H1 (cell line): ENCODE results near the gene OXSR1. TPM values are rescaled to one million over a fixed set of nuclear protein-coding genes. Genes with fewer than 3 reads are reported as not detected.
"Not testable (repeated sequence)": the region's sequence is repeated elsewhere in the genome, so short reads cannot be mapped to it uniquely, and the experiment has no call there.

Experiments used
- CTCF ChIA-PET: fragments of 300-600 bp; sonication (Branson Sonifier 250); formaldehyde crosslinking; loops from one replicate; lab custom pipeline; 2021; ENCODE audit not compliant: partially characterized antibody; lab: Charles Lee
- POLR2A ChIA-PET: fragments of 300-600 bp; sonication (Branson Sonifier 250); formaldehyde crosslinking; loops from one replicate; lab custom pipeline; 2021; ENCODE audit warnings: inconsistent platforms; ENCODE audit not compliant: partially characterized antibody; lab: Charles Lee
- DNase-seq, 2 experiments: peaks; one replicate each; pipeline versions ENCODE4 v3.0.0 to v3.0.0-alpha.2; 2010 to 2022; ENCODE audit warnings: low spot score in 2 of 2, low read depth in 1 of 2, mixed read lengths in 1 of 2
- FAIRE-seq: peaks from 2 replicates; lab custom pipeline; 2011; peaks lifted over from hg19 to GRCh38; lab: Jason Lieb, UNC
- H2AFZ ChIP-seq: 2 replicates; pipeline ENCODE4 v1.8.1; 2012; ENCODE audit warnings: low read length, inconsistent platforms
- H2AK5ac ChIP-seq: 2 replicates; pipeline ENCODE4 v1.6.1; 2013; ENCODE audit warnings: low read depth, low read length
- H2BK120ac ChIP-seq: replicated peaks from 2 replicates; pipeline ENCODE3; 2013; ENCODE audit warnings: low read depth, low read length, inconsistent platforms
- H2BK12ac ChIP-seq: 2 replicates; pipeline ENCODE4 v1.6.1; 2013; ENCODE audit warnings: low read depth, low read length
- H2BK15ac ChIP-seq: 2 replicates; pipeline ENCODE4 v1.6.1; 2013; ENCODE audit warnings: low read length
- H2BK20ac ChIP-seq: 2 replicates; pipeline ENCODE4 v1.6.1; 2013; ENCODE audit warnings: low read length
- H2BK5ac ChIP-seq: 2 replicates; pipeline ENCODE4 v1.6.1; 2013; ENCODE audit warnings: low read depth, low read length
- H3K14ac ChIP-seq: 2 replicates; pipeline ENCODE4 v1.6.1; 2013; ENCODE audit warnings: inconsistent platforms; ENCODE audit not compliant: insufficient read length
- H3K18ac ChIP-seq: 2 replicates; pipeline ENCODE4 v1.6.1; 2013; ENCODE audit warnings: low read length; ENCODE audit errors: extremely low read depth
- H3K23ac ChIP-seq: 2 replicates; pipeline ENCODE4 v1.6.1; 2013; ENCODE audit warnings: inconsistent platforms; ENCODE audit not compliant: insufficient read length
- H3K23me2 ChIP-seq: 2 replicates; pipeline ENCODE4 v1.6.1; 2013; ENCODE audit warnings: low read depth, low read length
- H3K27ac ChIP-seq: 2 replicates; pipeline ENCODE4 v1.6.1; 2011; ENCODE audit warnings: low read depth, low read length, inconsistent platforms
- H3K27me3 ChIP-seq, 4 experiments: replicated peaks in 1 of 4; 1 replicate in 1 of 4; 2 replicates in 3 of 4; pipeline versions ENCODE4 v1.6.1 to v1.8.1; 2011 to 2013; ENCODE audit warnings: low read length in 3 of 4, mild to moderate bottlenecking in 3 of 4, inconsistent platforms in 2 of 4, mixed read lengths in 2 of 4, moderate library complexity in 1 of 4; ENCODE audit not compliant: control insufficient read depth in 3 of 4, insufficient read depth in 3 of 4; ENCODE audit errors: extremely low read depth in 1 of 4
- H3K36me3 ChIP-seq, 4 experiments: 2 replicates each; pipeline versions ENCODE4 v1.6.1 to v1.8.1; 2011 to 2013; ENCODE audit warnings: mild to moderate bottlenecking in 4 of 4, low read length in 3 of 4, moderate library complexity in 2 of 4, control low read depth in 1 of 4, inconsistent platforms in 1 of 4; ENCODE audit not compliant: insufficient read depth in 4 of 4, control insufficient read depth in 2 of 4
- H3K4ac ChIP-seq: replicated peaks from 2 replicates; pipeline ENCODE3; 2013; ENCODE audit warnings: low read length, low read depth, mixed read lengths, inconsistent platforms; ENCODE audit not compliant: insufficient read length
- H3K4me1 ChIP-seq, 4 experiments: replicated peaks in 1 of 4; 1 replicate in 1 of 4; 2 replicates in 3 of 4; pipeline versions ENCODE4 v1.6.1 to v1.8.1; 2011 to 2013; ENCODE audit warnings: low read length in 3 of 4, inconsistent platforms in 2 of 4, mixed read lengths in 1 of 4; ENCODE audit not compliant: insufficient read depth in 4 of 4, control insufficient read depth in 3 of 4
- H3K4me2 ChIP-seq, 2 experiments: 2 replicates each; pipeline versions ENCODE4 v1.6.1 to v1.8.1; 2011 to 2013; ENCODE audit warnings: low read depth in 2 of 2, low read length in 2 of 2, control low read depth in 1 of 2, inconsistent platforms in 1 of 2, mild to moderate bottlenecking in 1 of 2; ENCODE audit not compliant: insufficient read depth in 1 of 2
- H3K4me3 ChIP-seq, 4 experiments: fragments of 200-600, 300-600 bp in 1 of 4; sonication (generic), shearing (Covaris generic), sonication (Bioruptor Twin) in 1 of 4; 2 replicates each; pipeline versions ENCODE4 v1.5.1 to v1.8.1; 2011 to 2016; ENCODE audit warnings: low read length in 4 of 4, low read depth in 3 of 4, control low read depth in 2 of 4, inconsistent platforms in 2 of 4, mild to moderate bottlenecking in 2 of 4, mixed read lengths in 1 of 4, moderate library complexity in 1 of 4; ENCODE audit not compliant: insufficient read depth in 2 of 4; ENCODE audit errors: extremely low read depth in 1 of 4
- H3K56ac ChIP-seq: replicated peaks from 2 replicates; pipeline ENCODE3; 2013; ENCODE audit warnings: low read depth, mild to moderate bottlenecking, mixed read lengths, low read length, inconsistent platforms; ENCODE audit not compliant: insufficient read length
- H3K79me1 ChIP-seq: 2 replicates; pipeline ENCODE4 v1.6.1; 2013; ENCODE audit warnings: low read depth, low read length, control low read depth
- H3K79me2 ChIP-seq, 2 experiments: 2 replicates each; pipeline versions ENCODE4 v1.6.1 to v1.8.1; 2012 to 2013; ENCODE audit warnings: low read length in 2 of 2, mild to moderate bottlenecking in 2 of 2, inconsistent platforms in 1 of 2; ENCODE audit not compliant: insufficient read depth in 2 of 2, control insufficient read depth in 1 of 2
- H3K9ac ChIP-seq, 4 experiments: replicated peaks in 1 of 4; 1 replicate in 1 of 4; 2 replicates in 3 of 4; pipeline versions ENCODE4 v1.6.1 to v1.8.1; 2011 to 2013; ENCODE audit warnings: low read depth in 3 of 4, low read length in 3 of 4, control low read depth in 2 of 4, mild to moderate bottlenecking in 2 of 4, moderate library complexity in 2 of 4, inconsistent platforms in 1 of 4; ENCODE audit errors: extremely low read depth in 1 of 4
- H3K9me3 ChIP-seq, 2 experiments: 2 replicates each; pipeline versions ENCODE4 v1.6.1 to v1.8.1; 2012 to 2013; ENCODE audit warnings: mild to moderate bottlenecking in 2 of 2, moderate library complexity in 2 of 2, control low read depth in 1 of 2, inconsistent platforms in 1 of 2, low read depth in 1 of 2, low read length in 1 of 2, mixed read lengths in 1 of 2; ENCODE audit not compliant: insufficient read depth in 2 of 2
- H4K20me1 ChIP-seq, 2 experiments: replicated peaks in 1 of 2; 2 replicates each; pipeline versions ENCODE3 to v1.8.1; 2011 to 2013; ENCODE audit warnings: inconsistent platforms in 2 of 2, low read length in 2 of 2, mild to moderate bottlenecking in 1 of 2; ENCODE audit not compliant: insufficient read depth in 2 of 2, control insufficient read depth in 1 of 2
- H4K5ac ChIP-seq: 2 replicates; pipeline ENCODE4 v1.6.1; 2013; ENCODE audit warnings: low read length, low read depth, mixed read lengths, inconsistent platforms; ENCODE audit not compliant: insufficient read length
- H4K8ac ChIP-seq: 2 replicates; pipeline ENCODE4 v1.8.0; 2013; ENCODE audit warnings: mild to moderate bottlenecking, moderate library complexity, low read length, inconsistent platforms; ENCODE audit not compliant: insufficient read depth; ENCODE audit errors: extremely low read depth
- H4K91ac ChIP-seq: replicated peaks from 2 replicates; pipeline ENCODE3; 2013; ENCODE audit warnings: low read length, mixed read lengths, inconsistent platforms; ENCODE audit not compliant: insufficient read length
- CBX5 ChIP-seq: fragments of 300-800, 300-1000 bp; sonication (generic); IDR thresholded peaks from 2 replicates; pipeline ENCODE4 v1.7.1; 2016; ENCODE audit warnings: antibody characterized with exemption, low read length, low read depth
- EZH2 ChIP-seq: fragments of 200-600 bp; sonication (generic); IDR thresholded peaks from 2 replicates; pipeline ENCODE4 v1.7.1; 2012; ENCODE audit warnings: low read depth, mild to moderate bottlenecking, moderate library complexity, low read length, inconsistent platforms; ENCODE audit not compliant: severe bottlenecking
- RNF2 ChIP-seq: fragments of 200-900, 300-1000 bp; sonication (generic); IDR thresholded peaks from 2 replicates; pipeline ENCODE4 v1.7.1; 2016; ENCODE audit warnings: borderline replicate concordance, low read depth, mild to moderate bottlenecking, antibody characterized with exemption, low read length; ENCODE audit not compliant: poor library complexity, severe bottlenecking; ENCODE audit errors: missing control alignments
- TCF12 ChIP-seq: IDR thresholded peaks from 2 replicates; pipeline ENCODE4 v1.6.1; 2011; ENCODE audit warnings: low read depth, mild to moderate bottlenecking, low read length
- WGBS, 2 experiments: shearing (Covaris generic) in 1 of 2; methylation state at CpG; one replicate each; pipeline versions ENCODE4 v1.1.6 to v1.1.7; 2013 to 2015; ENCODE audit warnings: low lambda C conversion rate in 2 of 2, mixed read lengths in 2 of 2, inconsistent platforms in 1 of 2, low coverage in 1 of 2, missing lambda C conversion rate in 1 of 2; ENCODE audit not compliant: insufficient replicate concordance in 2 of 2, insufficient coverage in 1 of 2, insufficient read length in 1 of 2; ENCODE audit errors: extremely low coverage in 1 of 2, missing lambda C conversion rate in 1 of 2; 5-methylcytosine and 5-hydroxymethylcytosine counted together
- polyA plus RNA-seq, 7 experiments: library from polyadenylated mRNA; depleted of rRNA in 3 of 7; stranded (reverse) in 5 of 7; unstranded in 2 of 7; fragments of >200 nt in 5 of 7; fragments of 200-250 nt in 2 of 7; gene quantifications; 1 replicate in 5 of 7; 2 replicates in 1 of 7; 4 replicates in 1 of 7; pipeline versions ENCODE4 v1.2.1 to v1.2.3, GENCODE V29; 2011 to 2013; ENCODE audit warnings: missing spikeins in 2 of 7, mixed read lengths in 2 of 7
- total RNA-seq: library from RNA; stranded (reverse); fragmentation: NEBNext Ultra II Directional; extraction: Animal tissue kit (Norgen Biotek cat#: 25700); gene quantifications from 2 replicates; pipeline ENCODE4 v1.2.1, GENCODE V29; 2021

OXSR1 gene
- total and polyA plus RNA-seq, 2 of the 8 experiments (the other 6 are each of a cell fraction or from before 2014, with no cell fraction given): 25.1 to 47.0 TPM

GRCh38 chr3:38190481-38190881 is 25.1 kb downstream of the OXSR1 start (continued):
- no peak for TF ChIP-seq RNF2
- TF ChIP-seq EZH2: no peak
- no peak for TF ChIP-seq CBX5
- TF ChIP-seq TCF12: no peak

GRCh38 chr3:38202931-38203330 is 37.6 kb downstream of the OXSR1 start:
- H3K14ac ChIP-seq, H3K27me3 ChIP-seq, FAIRE-seq, H4K5ac ChIP-seq, H2BK20ac ChIP-seq, H3K9me3 ChIP-seq, H3K79me1 ChIP-seq, H3K4me2 ChIP-seq, H3K9ac ChIP-seq, H3K4ac ChIP-seq, H4K91ac ChIP-seq, H3K23ac ChIP-seq, DNase-seq, H2BK15ac ChIP-seq, H2AFZ ChIP-seq, H3K18ac ChIP-seq, POLR2A ChIA-PET, H3K79me2 ChIP-seq, H2AK5ac ChIP-seq, H3K27ac ChIP-seq, H3K56ac ChIP-seq, H3K4me3 ChIP-seq, H2BK12ac ChIP-seq, H3K23me2 ChIP-seq, H3K4me1 ChIP-seq, H2BK120ac ChIP-seq, H2BK5ac ChIP-seq, H4K8ac ChIP-seq: not testable (repeated sequence)
- CTCF ChIA-PET: interaction anchor here (1.2 kb wide), 1 partner anchor 26 kb away, joined by 3 read pairs; no protein-coding TSS in a partner anchor
- Histone ChIP-seq H3K36me3 (peaks cover 2 to 14% (median 6%) of the 10 kb centered on the region in 4 experiments; a peak in 5 of 8 replicates), H4K20me1 (peaks cover 7 to 10% of the 10 kb centered on the region in 2 experiments)
- 86% methylated on average over 12 of the region's 12 CpGs; no CpG with 5 or more reads in 1 of the 2 experiments for WGBS, 2 experiments
